ENCODE data around the gene DMBX1. TPM values are rescaled to one million over a fixed set of nuclear protein-coding genes. Genes with fewer than 3 reads are reported as not detected.

Gene DMBX1
- total and polyA plus RNA-seq, 9 donors, result 0.06 to 0.12 TPM; not detected in 7

- Histone ChIP-seq H3K4me3 (ENCODE audit: low read length) (peak overlapping the region; percentile 8), H3K36me3 (ENCODE audit: control insufficient read depth, insufficient read depth, low read length) (no peaks in the 10 kb centered on the region), H3K27ac (ENCODE audit: low read length) (no peak overlapping the region), H3K4me1 (ENCODE audit: control insufficient read depth, insufficient read depth, low read length) (peaks cover 7% of the 10 kb centered on the region), H3K27me3 (ENCODE audit: control insufficient read depth, insufficient read depth, low read length) (peaks cover 58% of the 10 kb centered on the region), H3K9me3 (replicated peaks; ENCODE audit: control insufficient read depth, low read depth, low read length) (no peaks in the 10 kb centered on the region)
- DNase-seq, result peak; percentile 74
- 0% methylated on average over 27 of the region's 31 CpGs for WGBS (ENCODE audit: insufficient coverage)
Measured at GRCh38 chr1:46532498-46533178, 43.0 kb downstream of the DMBX1 start.

GRCh38 chr1:46533179-46533864 lies 43.7 kb downstream of the DMBX1 start:
- Histone ChIP-seq H3K9me3 (replicated peaks; ENCODE audit: control insufficient read depth, low read depth, low read length) (no peaks in the 10 kb centered on the region), H3K36me3 (ENCODE audit: control insufficient read depth, insufficient read depth, low read length) (no peaks in the 10 kb centered on the region), H3K27ac (ENCODE audit: low read length) (no peak overlapping the region), H3K4me3 (ENCODE audit: low read length) (peak overlapping the region; percentile 8), H3K27me3 (ENCODE audit: control insufficient read depth, insufficient read depth, low read length) (peaks cover 58% of the 10 kb centered on the region), H3K4me1 (ENCODE audit: control insufficient read depth, insufficient read depth, low read length) (peaks cover 7% of the 10 kb centered on the region)
- WGBS (ENCODE audit: insufficient coverage), result 3% methylated on average over 71 of the region's 71 CpGs
- DNase-seq, result peak; percentile 53

GRCh38 chr1:46535063-46535462 lies 45.4 kb downstream of the DMBX1 start:
- H3K27ac ChIP-seq (ENCODE audit: low read length), result no peak overlapping the region
- no peaks in the 10 kb centered on the region for H3K9me3 ChIP-seq (replicated peaks; ENCODE audit: control insufficient read depth, low read depth, low read length)
- DNase-seq, result no peak
- H3K4me3 ChIP-seq (ENCODE audit: low read length), result no peak overlapping the region
- H3K36me3 ChIP-seq (ENCODE audit: control insufficient read depth, insufficient read depth, low read length), result no peaks in the 10 kb centered on the region
- H3K27me3 ChIP-seq (ENCODE audit: control insufficient read depth, insufficient read depth, low read length), result peaks cover 46% of the 10 kb centered on the region
- peaks cover 7% of the 10 kb centered on the region for H3K4me1 ChIP-seq (ENCODE audit: control insufficient read depth, insufficient read depth, low read length)
- 50% methylated on average over 2 of the region's 2 CpGs for WGBS (ENCODE audit: insufficient coverage)

- peaks cover 46% of the 10 kb centered on the region for H3K27me3 ChIP-seq (ENCODE audit: control insufficient read depth, insufficient read depth, low read length)
Measured at GRCh38 chr1:46536527-46536926, 46.9 kb downstream of the DMBX1 start.

GRCh38 chr1:46537651-46538050 lies 48.0 kb downstream of the DMBX1 start:
- peaks cover 5% of the 10 kb centered on the region for H3K4me1 ChIP-seq (ENCODE audit: control insufficient read depth, insufficient read depth, low read length)
- no CpG with 5 or more reads among the region's 2 CpGs for WGBS (ENCODE audit: insufficient coverage)
- DNase-seq, result no peak
- no peak overlapping the region for H3K4me3 ChIP-seq (ENCODE audit: low read length)
- H3K27ac ChIP-seq (ENCODE audit: low read length), result no peak overlapping the region
- H3K27me3 ChIP-seq (ENCODE audit: control insufficient read depth, insufficient read depth, low read length), result peaks cover 49% of the 10 kb centered on the region
- no peaks in the 10 kb centered on the region for H3K9me3 ChIP-seq (replicated peaks; ENCODE audit: control insufficient read depth, low read depth, low read length)
- H3K36me3 ChIP-seq (ENCODE audit: control insufficient read depth, insufficient read depth, low read length), result no peaks in the 10 kb centered on the region

More at GRCh38 chr1:46536527-46536926, 46.9 kb downstream of the DMBX1 start:
- Histone ChIP-seq H3K36me3 (ENCODE audit: control insufficient read depth, insufficient read depth, low read length) (no peaks in the 10 kb centered on the region), H3K27ac (ENCODE audit: low read length) (no peak overlapping the region), H3K9me3 (replicated peaks; ENCODE audit: control insufficient read depth, low read depth, low read length) (no peaks in the 10 kb centered on the region), H3K4me3 (ENCODE audit: low read length) (no peak overlapping the region), H3K4me1 (ENCODE audit: control insufficient read depth, insufficient read depth, low read length) (peaks cover 7% of the 10 kb centered on the region)
- WGBS (ENCODE audit: insufficient coverage), result no CpG with 5 or more reads among the region's 1 CpG
- no peak for DNase-seq

- H3K9me3 ChIP-seq (replicated peaks; ENCODE audit: control insufficient read depth, low read depth, low read length), result no peaks in the 10 kb centered on the region
- DNase-seq, result no peak
- H3K27ac ChIP-seq (ENCODE audit: low read length), result no peak overlapping the region
- peaks cover 53% of the 10 kb centered on the region for H3K27me3 ChIP-seq (ENCODE audit: control insufficient read depth, insufficient read depth, low read length)
- no CpG with 5 or more reads among the region's 2 CpGs for WGBS (ENCODE audit: insufficient coverage)
- no peak overlapping the region for H3K4me3 ChIP-seq (ENCODE audit: low read length)
- peaks cover 4% of the 10 kb centered on the region for H3K4me1 ChIP-seq (ENCODE audit: control insufficient read depth, insufficient read depth, low read length)
- no peaks in the 10 kb centered on the region for H3K36me3 ChIP-seq (ENCODE audit: control insufficient read depth, insufficient read depth, low read length)
Measured at GRCh38 chr1:46538147-46538546, 48.5 kb downstream of the DMBX1 start.

Other genes starting within 250 kb of the DMBX1 start
- gene RAD54L, start 242.1 kb upstream of the DMBX1 start, total RNA-seq, result 2.8 TPM
- 1 to 10 TPM; 6.6 to 9.2 (median 7.8) TPM for gene RAD54L, start 242.1 kb upstream of the DMBX1 start, polyA plus RNA-seq (ENCODE audit: insufficient read depth in 1 of 8, insufficient read length in 8 of 8, low replicate concordance in 1 of 8)
- 49.5 TPM for gene LRRC41, start 186.2 kb upstream of the DMBX1 start, total RNA-seq
- 10 to 100 TPM; 50.7 to 65.5 (median 59.8) TPM for gene LRRC41, start 186.2 kb upstream of the DMBX1 start, polyA plus RNA-seq (ENCODE audit: insufficient read depth in 1 of 8, insufficient read length in 8 of 8, low replicate concordance in 1 of 8)
- 415 TPM for gene UQCRH, start 186.1 kb upstream of the DMBX1 start, total RNA-seq
- 100 to 1,000 TPM; 288 to 407 (median 337) TPM for gene UQCRH, start 186.1 kb upstream of the DMBX1 start, polyA plus RNA-seq (ENCODE audit: insufficient read depth in 1 of 8, insufficient read length in 8 of 8, low replicate concordance in 1 of 8)
- gene NSUN4, start 149.0 kb upstream of the DMBX1 start, total RNA-seq, result 9.0 TPM
- gene NSUN4, start 149.0 kb upstream of the DMBX1 start, polyA plus RNA-seq (ENCODE audit: insufficient read depth in 1 of 8, insufficient read length in 8 of 8, low replicate concordance in 1 of 8), result 10 to 100 TPM; 10.6 to 15.5 (median 12.4) TPM
- gene FAAH, start 95.5 kb upstream of the DMBX1 start, total RNA-seq, result 12.6 TPM
- gene FAAH, start 95.5 kb upstream of the DMBX1 start, polyA plus RNA-seq (ENCODE audit: insufficient read depth in 1 of 8, insufficient read length in 8 of 8, low replicate concordance in 1 of 8), result 10 to 100 TPM in 7 of 8 donors, 1 to 10 TPM in 1; 9.7 to 25.8 (median 18.0) TPM
- not detected for gene KNCN, start 61.8 kb downstream of the DMBX1 start, total RNA-seq
- gene KNCN, start 61.8 kb downstream of the DMBX1 start, polyA plus RNA-seq (ENCODE audit: insufficient read depth in 1 of 8, insufficient read length in 8 of 8, low replicate concordance in 1 of 8), result under 1 TPM in 2 of 8 donors, not detected in 6; 0.20 to 0.24 TPM
- gene MKNK1, start 114.4 kb downstream of the DMBX1 start, total RNA-seq, result 19.3 TPM
- gene MKNK1, start 114.4 kb downstream of the DMBX1 start, polyA plus RNA-seq (ENCODE audit: insufficient read depth in 1 of 8, insufficient read length in 8 of 8, low replicate concordance in 1 of 8), result 10 to 100 TPM; 19.9 to 32.5 (median 28.8) TPM
- 12.6 TPM for gene MOB3C, start 127.0 kb downstream of the DMBX1 start, total RNA-seq
- 10 to 100 TPM; 11.9 to 14.2 (median 12.5) TPM for gene MOB3C, start 127.0 kb downstream of the DMBX1 start, polyA plus RNA-seq (ENCODE audit: insufficient read depth in 1 of 8, insufficient read length in 8 of 8, low replicate concordance in 1 of 8)
- gene ATPAF1, start 178.5 kb downstream of the DMBX1 start, total RNA-seq, result 44.2 TPM
- 10 to 100 TPM; 42.5 to 59.4 (median 50.9) TPM for gene ATPAF1, start 178.5 kb downstream of the DMBX1 start, polyA plus RNA-seq (ENCODE audit: insufficient read depth in 1 of 8, insufficient read length in 8 of 8, low replicate concordance in 1 of 8)
- not detected for gene TEX38, start 182.0 kb downstream of the DMBX1 start, total RNA-seq
- under 1 TPM in 3 of 8 donors, not detected in 5; 0.16 to 0.41 (median 0.18) TPM for gene TEX38, start 182.0 kb downstream of the DMBX1 start, polyA plus RNA-seq (ENCODE audit: insufficient read depth in 1 of 8, insufficient read length in 8 of 8, low replicate concordance in 1 of 8)
- 99.2 TPM for gene EFCAB14, start 229.3 kb downstream of the DMBX1 start, total RNA-seq
- gene EFCAB14, start 229.3 kb downstream of the DMBX1 start, polyA plus RNA-seq (ENCODE audit: insufficient read depth in 1 of 8, insufficient read length in 8 of 8, low replicate concordance in 1 of 8), result 100 to 1,000 TPM in 1 of 8 donors, 10 to 100 TPM in 7; 66.6 to 100 (median 89.4) TPM